Stimulated activated CD8-positive, alpha-beta memory T cell treated with anti-CD3 and anti-CD28 coated beads, Interleukin-12 subunit alpha, Interleukin-12 subunit beta, amount 100 ng/mL, for 24 hours (primary cell): ENCODE results near the gene GNA14.
"Not testable (repeated sequence)": the region's sequence is repeated elsewhere in the genome, so short reads cannot be mapped to it uniquely, and the experiment has no call there.

ENCODE experiments used
- DNase-seq: peaks from one replicate; pipeline ENCODE4 v3.0.0-alpha.2; 2020; ENCODE audit errors: extremely low read depth

GNA14 gene

DNA sequence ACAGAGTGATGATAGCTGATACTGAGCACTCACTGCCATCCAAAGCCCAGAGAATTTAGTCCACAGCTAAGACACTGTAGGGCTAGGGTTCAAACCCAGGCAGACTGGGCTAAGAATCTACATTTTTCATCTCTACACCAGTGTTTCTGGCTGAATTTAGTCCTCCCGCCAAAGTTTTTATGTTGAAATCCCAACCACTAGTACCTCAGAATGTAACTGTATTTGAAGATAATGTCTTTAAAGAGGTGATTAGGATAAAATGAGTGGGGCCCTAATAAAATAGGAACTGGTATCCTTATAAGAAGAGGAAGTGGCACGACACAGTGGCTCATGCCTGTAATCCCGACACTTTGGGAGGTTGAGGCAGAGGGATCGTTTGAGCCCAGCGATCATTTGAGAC lies 4.3 kb downstream of the GNA14 start:
- DNase-seq: no peak

GRCh38 chr9:77640741-77641580 lies 7.2 kb downstream of the GNA14 start:
- DNase-seq: no peak

- no peak for DNase-seq
Measured at GRCh38 chr9:77632652-77633051, 15.5 kb downstream of the GNA14 start.

DNA sequence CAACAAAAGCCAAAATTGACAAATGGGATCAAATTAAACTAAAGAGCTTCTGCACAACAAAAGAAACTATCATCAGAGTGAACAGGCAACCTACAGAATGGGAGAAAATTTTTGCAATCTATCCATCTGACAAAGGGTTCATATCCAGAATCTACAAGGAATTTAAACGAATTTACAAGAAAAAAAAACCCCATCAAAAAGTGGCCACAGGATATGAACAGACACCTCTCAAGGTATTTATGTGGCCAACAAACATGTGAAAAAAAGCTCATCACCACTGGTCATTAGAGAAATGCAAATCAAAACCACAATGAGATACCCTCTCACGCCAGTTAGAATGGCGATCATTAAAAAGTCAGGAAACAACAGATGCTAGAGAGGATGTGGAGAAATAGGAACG lies 19.3 kb downstream of the GNA14 start:
- DNase-seq: not testable (repeated sequence)

GRCh38 chr9:77616191-77616590 lies 31.9 kb downstream of the GNA14 start:
- DNase-seq: no peak

GRCh38 chr9:77614645-77615044 lies 33.5 kb downstream of the GNA14 start:
- no peak for DNase-seq

DNA sequence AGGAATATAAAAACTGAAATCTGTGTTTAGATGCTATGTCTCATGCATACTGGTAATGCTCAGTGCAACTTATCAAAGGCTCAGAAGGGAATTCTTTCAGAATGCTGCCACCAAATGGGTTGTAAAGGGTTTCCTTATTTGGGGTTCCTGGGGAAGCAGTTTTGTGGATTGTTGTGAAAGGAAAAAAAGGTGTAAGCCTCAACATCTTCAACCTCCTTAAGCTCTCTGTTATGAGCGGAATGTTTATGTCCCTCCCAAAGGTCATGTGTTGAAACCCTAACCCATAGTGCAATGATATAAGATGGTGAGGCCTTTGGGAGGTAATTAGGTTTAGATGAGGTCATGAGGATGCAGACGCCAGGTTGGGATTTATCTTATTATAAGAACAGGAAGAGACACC lies 41.6 kb downstream of the GNA14 start:
- DNase-seq: no peak

- no peak for DNase-seq
Measured at GRCh38 chr9:77605449-77606220, 42.5 kb downstream of the GNA14 start.

- no peak for DNase-seq
Measured at GRCh38 chr9:77604316-77604715, 43.8 kb downstream of the GNA14 start.

DNA sequence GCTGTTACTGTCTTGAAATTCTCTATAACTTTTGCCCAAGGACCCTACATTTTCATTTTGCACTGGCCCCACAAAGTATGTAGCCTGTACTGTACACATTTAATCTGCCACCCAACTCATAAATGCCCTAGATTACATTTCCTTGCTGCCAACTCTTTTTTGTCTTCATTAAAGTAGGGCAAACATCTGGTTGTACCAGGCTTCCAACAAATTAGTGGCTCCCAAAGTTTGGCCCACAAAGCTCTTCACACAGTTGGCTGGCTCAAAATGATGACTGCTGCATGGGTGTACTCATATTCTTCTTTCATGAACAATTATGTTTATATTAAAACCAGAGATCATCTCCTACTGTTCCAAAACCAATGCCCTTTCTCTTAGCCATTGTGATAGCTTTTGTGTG lies 45.3 kb downstream of the GNA14 start:
- DNase-seq: no peak

DNA sequence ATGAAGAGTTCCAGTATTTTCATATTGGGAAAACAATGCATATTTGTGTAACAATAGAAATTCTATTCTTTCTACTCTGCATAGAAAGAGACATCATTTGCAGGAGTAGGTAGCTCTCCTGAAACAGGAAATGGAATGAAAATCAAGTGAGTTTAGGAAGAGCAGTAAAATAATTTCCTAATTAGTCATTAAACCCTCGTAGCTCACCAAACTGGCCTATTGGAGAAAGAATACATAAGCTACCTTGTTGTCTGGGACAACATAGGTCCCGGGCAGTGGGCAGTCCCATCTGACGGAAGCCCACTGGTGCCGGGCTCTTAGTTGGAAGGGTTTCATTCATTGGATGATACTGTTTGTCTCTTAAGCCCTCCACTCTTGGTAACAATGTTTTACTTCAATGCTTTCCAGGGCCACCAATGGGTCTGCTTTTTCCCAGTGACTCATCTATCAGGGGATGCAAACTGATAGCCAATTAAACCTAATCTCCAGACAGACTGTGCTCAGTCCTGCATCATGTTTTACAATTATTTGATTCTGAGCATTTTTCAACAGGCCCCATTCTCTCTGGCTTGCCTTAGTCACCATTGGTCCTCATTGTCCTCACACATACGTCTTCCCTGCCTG lies 46.5 kb downstream of the GNA14 start:
- no peak for DNase-seq

- DNase-seq: no peak
Measured at GRCh38 chr9:77600810-77601209, 47.3 kb downstream of the GNA14 start.

DNA sequence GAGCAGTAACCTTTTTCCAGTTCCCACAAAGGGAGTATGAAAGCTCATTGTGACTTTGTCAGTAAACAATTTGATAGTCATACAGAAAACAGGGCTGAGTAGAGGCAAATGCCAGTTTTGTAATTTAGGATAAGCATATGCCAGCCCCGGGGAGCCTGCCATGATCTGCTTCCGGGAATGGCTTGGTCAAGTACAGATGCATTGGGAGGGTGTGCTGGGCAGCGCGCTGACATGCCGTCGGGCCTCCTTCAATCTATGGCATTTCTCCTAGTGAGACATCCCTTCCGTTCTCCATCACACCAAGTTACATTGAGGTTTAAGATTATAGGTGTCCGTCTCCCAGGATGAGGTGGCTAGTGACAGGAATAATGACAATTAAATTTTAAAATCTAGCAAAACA lies 48.6 kb downstream of the GNA14 start:
- no peak for DNase-seq

DNA sequence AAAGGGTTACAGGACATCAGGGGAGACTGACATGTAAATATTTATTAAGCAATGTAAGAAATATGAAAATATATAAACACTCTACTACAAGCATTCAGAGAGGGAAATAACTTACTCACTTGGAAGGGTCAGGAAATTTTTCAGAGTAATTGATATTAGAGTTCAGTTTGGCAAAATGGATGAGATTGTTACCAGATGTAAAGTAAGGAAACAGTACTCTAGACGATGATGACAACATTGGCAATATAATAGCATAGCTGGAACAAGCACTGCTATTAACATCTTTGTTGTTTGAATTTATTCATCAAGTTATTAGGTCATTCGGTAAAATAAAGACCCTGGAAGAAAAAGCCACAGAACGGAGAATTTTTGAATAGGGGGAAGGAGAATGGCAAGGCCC lies 49.1 kb downstream of the GNA14 start:
- no peak for DNase-seq

- DNase-seq: no peak
Measured at GRCh38 chr9:77598524-77598923, 49.6 kb downstream of the GNA14 start.

GRCh38 chr9:77597057-77597456 lies 51.1 kb downstream of the GNA14 start:
- DNase-seq: no peak

GRCh38 chr9:77595426-77596095 lies 52.6 kb downstream of the GNA14 start:
- DNase-seq: no peak

- DNase-seq: no peak
Measured at GRCh38 chr9:77594963-77595362, 53.2 kb downstream of the GNA14 start.

DNA sequence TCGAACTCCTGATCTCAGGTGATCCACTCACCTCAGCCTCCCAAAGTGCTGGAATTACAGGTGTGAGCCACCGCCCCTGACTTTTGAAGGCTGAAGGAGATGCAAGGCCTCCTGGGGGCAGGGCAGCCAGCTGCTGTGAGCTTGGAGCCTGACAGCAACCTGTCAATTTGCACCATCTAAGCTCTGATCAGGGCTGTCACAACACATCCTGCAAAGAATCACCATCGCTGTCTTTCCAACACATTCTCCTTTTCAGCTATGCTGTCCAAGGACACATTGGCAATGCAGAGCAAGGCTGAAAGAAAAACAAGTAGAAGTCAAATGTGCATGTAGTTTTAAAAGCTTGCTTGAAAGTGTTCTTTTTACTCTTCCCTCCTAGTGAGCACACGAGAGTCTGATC lies 54.6 kb downstream of the GNA14 start:
- no peak for DNase-seq

GRCh38 chr9:77592476-77592875 lies 55.6 kb downstream of the GNA14 start:
- DNase-seq: no peak

GRCh38 chr9:77589046-77589795 lies 58.9 kb downstream of the GNA14 start:
- no peak for DNase-seq
